Osteocyte (in vitro differentiated cells): Measurements from ENCODE around the gene MSN. TPM values are rescaled to one million over a fixed set of nuclear protein-coding genes. Genes with fewer than 3 reads are reported as not detected.
A peak's percentile ranks its signal among the peaks of the same experiment; 100 is the strongest.
"Not testable (repeated sequence)": the region's sequence is repeated elsewhere in the genome, so short reads cannot be mapped to it uniquely, and the experiment has no call there.

Experiments used
- DNase-seq: peaks from one replicate; pipeline ENCODE4 v3.0.0; 2021; ENCODE audit warnings: mixed read lengths; ENCODE audit not compliant: unreplicated experiment; ENCODE audit errors: extremely low spot score
- H3K27ac Mint-ChIP-seq: one replicate; pipeline ENCODE4 v1.8.0; 2021; ENCODE audit warnings: mild to moderate bottlenecking, mixed read lengths; ENCODE audit not compliant: unreplicated experiment
- H3K27me3 Mint-ChIP-seq: one replicate; pipeline ENCODE4 v1.8.0; 2021; ENCODE audit warnings: mixed read lengths; ENCODE audit not compliant: unreplicated experiment
- H3K36me3 Mint-ChIP-seq: one replicate; pipeline ENCODE4 v1.8.0; 2021; ENCODE audit warnings: mixed read lengths; ENCODE audit not compliant: unreplicated experiment
- H3K4me1 Mint-ChIP-seq: one replicate; pipeline ENCODE4 v1.8.0; 2021; ENCODE audit warnings: mixed read lengths; ENCODE audit not compliant: unreplicated experiment
- H3K4me3 Mint-ChIP-seq: one replicate; pipeline ENCODE4 v1.8.0; 2021; ENCODE audit warnings: mild to moderate bottlenecking, moderate library complexity, mixed read lengths; ENCODE audit not compliant: unreplicated experiment
- H3K9me3 Mint-ChIP-seq: one replicate; pipeline ENCODE4 v1.8.0; 2021; ENCODE audit warnings: mixed read lengths; ENCODE audit not compliant: unreplicated experiment
- total RNA-seq: library from RNA; stranded (reverse); gene quantifications from 2 replicates; pipeline ENCODE4 v1.2.1, GENCODE V29; 2021
- TF ChIP-seq, protein P1 (sequence below): fragments of 200-600 bp; sonication (generic); IDR thresholded peaks from 2 replicates; pipeline ENCODE4 v1.5.0; 2021; ENCODE audit warnings: antibody characterized with exemption, mild to moderate bottlenecking, moderate library complexity

Gene MSN
- total RNA-seq, 1 donor from 2014 or later: 236 TPM

DNA sequence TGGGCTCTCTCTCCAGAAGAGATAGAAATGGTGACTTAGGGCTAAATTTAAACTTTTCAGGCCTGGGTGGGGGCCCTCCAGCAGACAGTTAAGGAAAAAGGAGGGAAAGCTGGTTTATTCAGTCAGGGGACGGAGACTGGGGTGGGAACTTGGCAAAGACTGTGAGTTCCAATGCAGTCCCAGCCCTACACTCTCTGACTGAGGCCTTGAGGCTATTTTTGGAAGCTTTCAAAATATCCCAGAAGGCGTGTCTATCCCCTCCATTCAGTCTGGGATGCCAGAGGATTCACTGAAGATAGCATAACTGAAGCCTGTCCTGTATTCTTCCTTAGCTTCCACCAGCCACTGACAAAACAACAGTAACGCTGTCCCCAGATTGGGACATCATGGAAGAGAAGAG is 32.1 kb upstream of the MSN start:
- no peaks in the 10 kb centered on the region for H3K27me3 Mint-ChIP-seq
- H3K9me3 Mint-ChIP-seq: no peaks in the 10 kb centered on the region
- H3K36me3 Mint-ChIP-seq: no peaks in the 10 kb centered on the region
- H3K4me1 Mint-ChIP-seq: peaks cover 17% of the 10 kb centered on the region
- TF ChIP-seq, protein P1, sequence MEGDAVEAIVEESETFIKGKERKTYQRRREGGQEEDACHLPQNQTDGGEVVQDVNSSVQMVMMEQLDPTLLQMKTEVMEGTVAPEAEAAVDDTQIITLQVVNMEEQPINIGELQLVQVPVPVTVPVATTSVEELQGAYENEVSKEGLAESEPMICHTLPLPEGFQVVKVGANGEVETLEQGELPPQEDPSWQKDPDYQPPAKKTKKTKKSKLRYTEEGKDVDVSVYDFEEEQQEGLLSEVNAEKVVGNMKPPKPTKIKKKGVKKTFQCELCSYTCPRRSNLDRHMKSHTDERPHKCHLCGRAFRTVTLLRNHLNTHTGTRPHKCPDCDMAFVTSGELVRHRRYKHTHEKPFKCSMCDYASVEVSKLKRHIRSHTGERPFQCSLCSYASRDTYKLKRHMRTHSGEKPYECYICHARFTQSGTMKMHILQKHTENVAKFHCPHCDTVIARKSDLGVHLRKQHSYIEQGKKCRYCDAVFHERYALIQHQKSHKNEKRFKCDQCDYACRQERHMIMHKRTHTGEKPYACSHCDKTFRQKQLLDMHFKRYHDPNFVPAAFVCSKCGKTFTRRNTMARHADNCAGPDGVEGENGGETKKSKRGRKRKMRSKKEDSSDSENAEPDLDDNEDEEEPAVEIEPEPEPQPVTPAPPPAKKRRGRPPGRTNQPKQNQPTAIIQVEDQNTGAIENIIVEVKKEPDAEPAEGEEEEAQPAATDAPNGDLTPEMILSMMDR: no peak
- DNase-seq: peak; percentile 44
- H3K4me3 Mint-ChIP-seq: no peak overlapping the region
- peak overlapping the region; percentile 79 for H3K27ac Mint-ChIP-seq

DNA sequence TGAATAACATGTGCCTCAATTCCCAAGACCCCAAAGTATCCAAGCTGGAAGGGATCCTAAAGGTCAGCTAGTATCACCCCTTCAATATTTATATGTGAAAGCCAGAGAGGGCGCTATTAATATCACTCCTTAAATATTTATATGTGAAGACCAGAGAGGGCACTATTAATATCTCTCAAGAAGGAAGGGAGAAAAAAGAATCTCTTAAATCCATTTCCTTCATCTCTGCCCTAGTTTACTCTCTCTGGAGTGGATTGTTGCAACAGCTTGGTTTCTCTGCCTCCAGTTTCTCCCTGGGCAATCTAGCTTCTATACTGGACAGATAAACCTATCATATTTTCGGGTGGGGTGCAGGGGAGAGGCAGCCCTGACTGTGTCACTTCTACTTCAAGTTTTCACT is 31.6 kb upstream of the MSN start:
- Mint-ChIP-seq H3K4me1 (peaks cover 17% of the 10 kb centered on the region), H3K9me3 (no peaks in the 10 kb centered on the region), H3K4me3 (no peak overlapping the region), H3K27me3 (no peaks in the 10 kb centered on the region), H3K27ac (peak overlapping the region; percentile 79), H3K36me3 (no peaks in the 10 kb centered on the region)
- TF ChIP-seq, protein P1: no peak
- DNase-seq: peak; percentile 3

DNA sequence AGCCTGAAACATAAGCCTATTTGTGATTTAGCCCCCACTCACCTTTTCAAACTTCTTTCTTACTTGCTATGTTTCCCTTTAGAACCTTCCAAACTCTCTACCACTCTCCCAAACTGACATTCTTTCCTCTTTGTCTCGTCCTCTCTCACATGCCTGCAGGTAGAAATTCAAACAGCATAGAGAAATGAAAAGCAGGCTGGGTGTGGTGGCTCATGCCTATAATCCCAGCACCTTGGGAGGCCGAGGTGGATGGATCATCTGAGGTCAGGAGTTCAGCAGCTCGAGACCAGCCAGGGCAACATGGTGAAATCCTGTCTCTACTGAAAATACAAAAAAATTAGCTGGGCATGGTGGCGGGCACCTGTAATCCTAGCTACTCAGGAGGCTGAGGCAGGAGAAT is 31.2 kb upstream of the MSN start:
- H3K27me3 Mint-ChIP-seq, H3K4me3 Mint-ChIP-seq, H3K36me3 Mint-ChIP-seq, H3K9me3 Mint-ChIP-seq: not testable (repeated sequence)
- H3K4me1 Mint-ChIP-seq: peaks cover 17% of the 10 kb centered on the region
- peak overlapping the region; percentile 79 for H3K27ac Mint-ChIP-seq
- DNase-seq: peak; percentile 40

DNA sequence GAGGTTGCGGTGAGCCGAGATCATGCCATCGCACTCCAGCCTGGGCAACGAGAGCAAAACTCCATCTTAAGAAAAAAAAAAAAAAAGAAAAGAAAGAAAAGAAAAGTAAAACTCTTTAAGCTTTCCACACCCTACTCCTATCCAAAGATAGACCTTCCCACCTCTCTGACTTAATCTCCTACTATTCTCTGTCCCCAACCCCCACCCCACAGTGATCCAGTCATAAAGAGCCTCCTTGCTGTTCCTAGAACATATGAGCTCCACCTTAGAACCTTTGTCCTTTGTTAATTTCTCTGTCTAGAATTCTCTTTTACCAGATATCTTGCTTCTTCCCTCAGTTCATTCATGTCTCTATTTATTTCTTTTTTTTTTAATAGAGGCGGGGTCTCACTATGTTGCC is 30.1 kb upstream of the MSN start:
- TF ChIP-seq, protein P1: no peak
- Mint-ChIP-seq H3K27ac (no peak overlapping the region), H3K9me3 (no peaks in the 10 kb centered on the region), H3K36me3 (no peaks in the 10 kb centered on the region), H3K27me3 (no peaks in the 10 kb centered on the region), H3K4me1 (peaks cover 17% of the 10 kb centered on the region), H3K4me3 (no peak overlapping the region)
- DNase-seq: no peak

DNA sequence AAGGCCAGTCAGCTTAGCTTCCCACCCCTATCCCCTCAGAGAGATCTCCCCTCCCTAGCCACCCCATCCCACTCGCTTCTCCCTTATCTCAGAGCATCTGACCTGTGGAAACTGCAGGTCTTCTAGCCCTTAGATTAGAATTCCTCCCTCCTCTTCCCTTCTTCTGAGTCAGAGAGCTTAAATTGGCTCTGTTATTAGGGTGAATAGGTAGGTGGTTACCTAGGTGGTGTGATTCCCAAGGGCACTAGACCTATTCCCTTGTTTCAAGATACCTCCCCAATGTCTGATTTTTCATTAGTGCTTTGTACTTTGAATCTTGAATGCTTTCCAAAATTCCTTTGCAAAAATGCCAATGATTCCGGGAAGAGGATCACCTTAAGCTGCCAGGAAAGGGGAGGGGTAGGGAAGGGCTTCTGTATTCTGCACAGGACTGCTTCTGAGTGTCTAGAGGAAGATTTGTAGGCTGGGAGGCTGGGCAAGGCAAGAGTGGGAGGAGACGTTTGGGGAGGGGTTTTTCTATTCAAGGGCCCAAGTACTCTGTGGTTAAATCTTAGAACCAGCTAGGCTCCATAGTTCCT is 24.5 kb upstream of the MSN start:
- H3K4me3 Mint-ChIP-seq: no peak overlapping the region
- no peaks in the 10 kb centered on the region for H3K27me3 Mint-ChIP-seq
- peaks cover 14% of the 10 kb centered on the region for H3K9me3 Mint-ChIP-seq
- peak overlapping the region; percentile 65 for H3K27ac Mint-ChIP-seq
- H3K4me1 Mint-ChIP-seq: peaks cover 21% of the 10 kb centered on the region
- DNase-seq: no peak
- TF ChIP-seq, protein P1: no peak
- no peaks in the 10 kb centered on the region for H3K36me3 Mint-ChIP-seq
